HepG2 (cell line): Measurements from ENCODE around the gene ENPP7. TPM values are rescaled to one million over a fixed set of nuclear protein-coding genes. Genes with fewer than 3 reads are reported as not detected.
A peak's percentile ranks its signal among the peaks of the same experiment; 100 is the strongest.

Experiments used
- ATAC-seq: fragments of 200-7000 bp; cut with Tn5 transposase; 3 replicates; pipeline ENCODE4 v1.9.1; 2020; ENCODE audit warnings: mild to moderate bottlenecking, moderate library complexity
- BruUV-seq: library from RNA; stranded (reverse); fragments of 400-500 nt; replicated peaks from 2 replicates; lab custom pipeline; 2021; lab: Mats Ljungman, UMichigan
- CTCF ChIA-PET: fragments of 300-600 bp; formaldehyde crosslinking; extraction: SDS; loops from one replicate; lab custom pipeline; 2021; ENCODE audit warnings: low total read pairs, inconsistent platforms, low intra/inter-chr PET ratio; lab: Yijun Ruan, JAX
- POLR2A ChIA-PET: fragments of 350-600 bp; sonication (Branson Sonifier 250); formaldehyde crosslinking; loops from one replicate; lab custom pipeline; 2020; ENCODE audit warnings: antibody characterized with exemption, inconsistent platforms; lab: Yijun Ruan, JAX
- DNase-seq: peaks from one replicate; pipeline ENCODE4 v3.0.0-alpha.2; 2015; ENCODE audit warnings: low spot score
- FAIRE-seq: peaks from 3 replicates; lab custom pipeline; 2011; peaks lifted over from hg19 to GRCh38; lab: Jason Lieb, UNC
- H2AFZ ChIP-seq: one replicate; pipeline ENCODE4 v1.6.1; 2011; ENCODE audit warnings: low read length, inconsistent platforms
- H3K27ac ChIP-seq: fragments of 300-600 bp; 3 replicates; pipeline ENCODE4 v1.8.0; 2011; ENCODE audit warnings: mixed run types, mild to moderate bottlenecking, mixed read lengths, low read length, inconsistent platforms; ENCODE audit not compliant: insufficient read depth; ENCODE audit errors: extremely low read length
- H3K27me3 ChIP-seq, 2 experiments: fragments of 200-600 bp in 1 of 2; 2 replicates in 1 of 2; 3 replicates in 1 of 2; pipeline versions ENCODE4 v1.6.0 to v1.8.0; 2011; ENCODE audit warnings: low read length in 2 of 2, mild to moderate bottlenecking in 2 of 2, moderate library complexity in 2 of 2, inconsistent platforms in 1 of 2; ENCODE audit not compliant: insufficient read depth in 2 of 2, control insufficient read depth in 1 of 2
- H3K36me3 ChIP-seq, 2 experiments: fragments of 200-600 bp in 1 of 2; replicated peaks in 1 of 2; 2 replicates in 1 of 2; 3 replicates in 1 of 2; pipeline versions ENCODE4 v1.5.1 to v1.8.0; 2011; ENCODE audit warnings: low read length in 2 of 2, inconsistent platforms in 1 of 2; ENCODE audit not compliant: insufficient read depth in 2 of 2, control insufficient read depth in 1 of 2
- H3K4me1 ChIP-seq: 2 replicates; pipeline ENCODE4 v1.5.1; 2012; ENCODE audit warnings: low read length, inconsistent platforms; ENCODE audit not compliant: insufficient read depth
- H3K4me2 ChIP-seq: 2 replicates; pipeline ENCODE4 v1.6.0; 2011; ENCODE audit warnings: low read depth, low read length, inconsistent platforms
- H3K4me3 ChIP-seq, 3 experiments: fragments of 200-600 bp in 1 of 3; sonication (generic), shearing (Covaris generic) in 1 of 3; replicated peaks in 1 of 3; 2 replicates each; pipeline ENCODE4 v1.5.1; 2011 to 2016; ENCODE audit warnings: low read length in 3 of 3, inconsistent platforms in 2 of 3, low read depth in 2 of 3, mild to moderate bottlenecking in 2 of 3, control low read depth in 1 of 3, mixed read lengths in 1 of 3; ENCODE audit not compliant: insufficient read depth in 1 of 3
- H3K79me2 ChIP-seq: one replicate; pipeline ENCODE4 v1.6.1; 2011; ENCODE audit warnings: low read length, inconsistent platforms; ENCODE audit not compliant: insufficient read depth
- H3K9ac ChIP-seq: 2 replicates; pipeline ENCODE4 v1.6.0; 2011; ENCODE audit warnings: mild to moderate bottlenecking, low read depth, low read length, inconsistent platforms; ENCODE audit not compliant: insufficient read depth
- H3K9me3 ChIP-seq: 2 replicates; pipeline ENCODE4 v1.5.1; 2012; ENCODE audit warnings: mild to moderate bottlenecking, low read length
- H4K20me1 ChIP-seq: 2 replicates; pipeline ENCODE4 v1.6.0; 2011; ENCODE audit warnings: inconsistent platforms, mild to moderate bottlenecking, low read length, moderate library complexity; ENCODE audit not compliant: insufficient read depth
- BHLHE40 ChIP-seq: IDR thresholded peaks from 2 replicates; pipeline ENCODE4 v1.6.1; 2011; ENCODE audit warnings: low read length, improper control_type of control experiment
- CBX2 ChIP-seq, 2 experiments: fragments of 200-600 bp in 1 of 2; sonication (generic); formaldehyde crosslinking in 1 of 2; IDR thresholded peaks; 2 replicates each; pipeline versions ENCODE4 v1.7.0 to v1.8.1; 2018 to 2022; ENCODE audit warnings: low read depth in 2 of 2, low read length in 1 of 2, mild to moderate bottlenecking in 1 of 2, missing genetic modification reagents in 1 of 2
- EZH2 ChIP-seq: conservative IDR thresholded peaks from 2 replicates; pipeline ENCODE4 v1.6.1; 2012; ENCODE audit warnings: mild to moderate bottlenecking, low read depth, low read length, moderate library complexity
- NCOR1 ChIP-seq: fragments of 200-600 bp; sonication (generic); IDR thresholded peaks from 2 replicates; pipeline ENCODE4 v1.7.0; 2017; ENCODE audit warnings: antibody characterized with exemption, low read length, borderline replicate concordance
- ZNF44 ChIP-seq: sonication (generic); formaldehyde crosslinking; IDR thresholded peaks from 2 replicates; pipeline ENCODE4 v1.5.1; 2020; ENCODE audit warnings: mild to moderate bottlenecking, missing genetic modification reagents
- ZNF460 ChIP-seq: sonication (generic); formaldehyde crosslinking; IDR thresholded peaks from 2 replicates; pipeline ENCODE4 v1.5.1; 2020; ENCODE audit warnings: missing genetic modification reagents, mild to moderate bottlenecking, borderline replicate concordance
- WGBS: methylation state at CpG from one replicate; pipeline ENCODE4 v1.1.6; 2017; ENCODE audit warnings: low lambda C conversion rate; 5-methylcytosine and 5-hydroxymethylcytosine counted together
- in situ Hi-C: cut with HindIII; loops from 2 replicates; pipeline ENCODE4 v1.10.0; 2017; ENCODE audit warnings: low pct_unique_long_range_greater_than_20kb; ENCODE audit not compliant: extremely low pct_ligation_motif_present
- intact Hi-C: fragments of 100-400 bp; cut with micrococcal nuclease; formaldehyde crosslinking; loops from one replicate; pipeline ENCODE4 v1.10.0; 2022; ENCODE audit not compliant: unreplicated experiment
- polyA plus RNA-seq, 8 experiments: library from polyadenylated mRNA; depleted of rRNA in 3 of 8; stranded (reverse) in 7 of 8; unstranded in 1 of 8; fragments of >200 nt; fragmentation: Illumina TruSeq in 4 of 8; extraction: Trizol in 4 of 8; gene quantifications; 2 replicates each; pipeline versions ENCODE4 v1.2.1 to v1.2.3, GENCODE V29; 2011 to 2016; ENCODE audit warnings: low read depth in 4 of 8, missing spikeins in 1 of 8, mixed read lengths in 1 of 8; ENCODE audit not compliant: insufficient read depth in 1 of 8
- total RNA-seq, 5 experiments: library from RNA; depleted of rRNA; stranded (reverse); fragments of >200 nt; fragmentation: Illumina TruSeq; extraction: Trizol; gene quantifications; 2 replicates each; pipeline ENCODE4 v1.2.3, GENCODE V29; 2016; ENCODE audit warnings: low read depth in 1 of 5

ENPP7 gene
- total and polyA plus RNA-seq, 2 of the 13 experiments (the other 11 are each of a cell fraction or from before 2014, with no cell fraction given) = 1.1 to 2.2 TPM

DNA sequence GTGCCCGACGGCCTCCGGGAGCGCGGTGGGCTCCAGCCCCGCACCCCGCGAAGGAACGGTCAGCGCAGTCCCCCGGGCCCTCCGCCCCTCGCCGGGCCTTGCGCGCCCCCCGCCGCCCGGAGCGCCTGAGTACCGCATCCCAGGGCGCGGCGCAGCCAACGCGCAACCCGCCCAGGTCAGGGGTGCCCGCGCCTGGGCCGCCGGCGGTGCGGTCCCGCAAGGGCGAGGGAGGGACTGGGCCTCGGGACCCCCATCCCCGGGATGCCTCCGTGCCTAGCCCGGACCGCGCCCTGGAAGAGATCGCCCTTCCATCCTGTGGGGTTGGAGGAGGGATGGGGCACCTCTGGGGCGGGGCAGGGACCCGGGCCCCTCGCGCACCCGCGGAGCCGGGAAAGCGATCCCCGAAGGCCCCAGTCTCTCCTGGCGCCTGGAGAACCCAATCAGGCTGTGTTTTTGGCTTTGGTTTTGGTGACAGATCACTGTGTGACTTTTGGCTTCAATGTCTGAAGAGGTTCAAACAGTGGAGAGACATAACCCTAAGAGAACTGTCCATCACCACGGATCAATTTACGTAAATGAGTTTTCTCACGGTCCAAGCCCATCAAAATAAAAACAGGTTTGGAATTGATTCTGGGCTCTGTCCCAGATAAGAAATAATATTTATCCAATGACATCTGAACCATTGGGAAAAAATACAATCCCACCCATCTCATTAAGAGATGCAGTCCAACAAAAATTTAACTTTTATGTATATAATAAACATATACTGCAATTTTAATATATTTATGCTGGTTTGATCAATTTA, 17.8 kb downstream of the ENPP7 start (continued):
- no peak for TF ChIP-seq ZNF44 (CRISPR knock-in tag)

- H3K4me2 ChIP-seq = no peak overlapping the region
- POLR2A ChIA-PET = interaction anchor here (0.6 kb wide), 1 partner anchor 746 kb away, joined by 6 read pairs; no protein-coding TSS in a partner anchor
- DNase-seq = no peak
- TF ChIP-seq EZH2 (0 out of 2 replicates have a peak, but pooled peaks have one; percentile 16), BHLHE40 (0 out of 2 replicates have a peak, but pooled peaks have one; percentile 49), NCOR1 (no peak), ZNF460 (CRISPR knock-in tag) (no peak), CBX2 (IDR thresholded peaks at IDR 0.05; ENCODE audit: low read depth, low read length) (peak; percentile 90), CBX2 (CRISPR knock-in tag; IDR thresholded peaks at IDR 0.05; ENCODE audit: low read depth) (no peak)
- TF ChIP-seq, all 625 proteins: peak for 3
- H3K79me2 ChIP-seq = no peaks in the 10 kb centered on the region
- peaks cover 9 to 40% of the 10 kb centered on the region in 2 experiments; a peak in 4 of 5 replicates for H3K27me3 ChIP-seq
- no peaks in the 10 kb centered on the region for H4K20me1 ChIP-seq
- BruUV-seq = no TSS peak
- H3K27ac ChIP-seq = no peak overlapping the region
- FAIRE-seq = no peak
- 8% methylated on average over 3 of the region's 3 CpGs for WGBS
- in situ Hi-C loops (no loop called here), intact Hi-C loops (loop anchor here (10.0 kb wide), 1 partner anchor 86 kb away; the partner anchor contains the start of gene CBX4)
- no peak overlapping the region for H3K9ac ChIP-seq
- H3K36me3 ChIP-seq = no peaks in the 10 kb centered on the region
- H2AFZ ChIP-seq = no peak overlapping the region
- no peaks in the 10 kb centered on the region for H3K9me3 ChIP-seq
- CTCF ChIA-PET = interaction anchor here (1.5 kb wide), 1 partner anchor 86 kb away, joined by 3 read pairs; no protein-coding TSS in a partner anchor
- no peak overlapping the region for H3K4me3 ChIP-seq
- ATAC-seq = no peak
- peaks cover 70% of the 10 kb centered on the region for H3K4me1 ChIP-seq
These were observed 18.5 kb downstream of the ENPP7 start for GRCh38 chr17:79749156-79749815.
